ENCODE data around the gene NPC1L1.
A peak's percentile ranks its signal among the peaks of the same experiment; 100 is the strongest.

NPC1L1 gene

DNA sequence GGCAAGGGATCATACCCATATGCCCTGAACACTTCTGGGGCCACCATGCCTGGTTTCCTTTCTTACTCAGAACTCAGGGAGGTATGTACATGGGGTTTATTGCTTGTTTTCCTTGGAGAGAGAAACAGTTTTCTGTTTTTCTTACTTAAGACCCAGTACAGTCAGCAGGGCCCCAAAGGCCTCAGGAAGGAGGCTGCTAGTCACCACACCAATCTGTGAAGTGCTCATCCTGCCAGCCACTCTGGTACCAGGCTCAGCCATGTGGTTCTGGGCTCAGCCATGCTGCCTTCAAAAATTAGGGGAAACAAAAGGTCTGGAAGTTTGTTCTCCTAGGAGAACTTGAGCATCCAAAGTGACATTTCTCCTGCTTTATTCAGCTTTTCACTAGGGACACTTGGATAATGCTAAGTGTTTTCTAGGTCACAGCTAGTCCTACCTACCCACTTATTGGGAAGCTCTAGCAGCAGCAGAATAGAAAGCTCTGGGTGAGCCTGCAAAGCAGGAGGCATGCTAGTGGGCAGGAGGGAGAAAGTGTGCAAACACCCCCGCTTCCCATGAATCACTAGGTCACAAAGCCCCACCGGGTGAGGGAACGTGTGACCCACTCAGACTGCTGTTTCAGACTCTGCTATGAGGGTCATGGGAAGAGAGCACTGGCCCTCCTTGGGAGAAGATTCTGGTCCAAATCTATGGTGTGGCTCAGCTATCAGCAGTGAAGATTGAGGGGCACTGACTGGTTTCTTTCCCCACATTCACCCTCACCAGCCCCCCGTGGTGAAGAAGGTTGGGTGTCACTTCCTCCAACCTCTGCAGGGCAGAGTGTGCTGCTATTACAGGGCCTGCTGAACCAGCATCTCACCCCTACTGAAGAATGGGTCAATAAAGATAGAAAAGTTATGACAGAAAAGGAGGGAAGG is 74.6 kb downstream of the NPC1L1 start:
- Histone ChIP-seq H3K4me1 (ENCODE audit: control insufficient read depth, insufficient read depth, low read length) (0 out of 2 replicates have a peak, but pooled peaks cover 2% of the 10 kb centered on the region), H3K9me3 (ENCODE audit: control insufficient read depth, insufficient read depth, low read depth, low read length) (no peaks in the 10 kb centered on the region), H3K36me3 (ENCODE audit: control insufficient read depth in 2 of 2, insufficient read depth in 1 of 2, low read length in 2 of 2) (peaks cover 9 to 55% of the 10 kb centered on the region in 2 experiments; a peak in 2 of 3 replicates), H3K4me3 (ENCODE audit: low read depth, low read length) (no peak overlapping the region), H3K27ac (ENCODE audit: extremely low read depth, low read depth, low read length) (no peak overlapping the region)
- no peak for TF ChIP-seq ZNF585B (tag by site-specific recombination; IDR thresholded peaks at IDR 0.05)
- TF ChIP-seq, protein P1, sequence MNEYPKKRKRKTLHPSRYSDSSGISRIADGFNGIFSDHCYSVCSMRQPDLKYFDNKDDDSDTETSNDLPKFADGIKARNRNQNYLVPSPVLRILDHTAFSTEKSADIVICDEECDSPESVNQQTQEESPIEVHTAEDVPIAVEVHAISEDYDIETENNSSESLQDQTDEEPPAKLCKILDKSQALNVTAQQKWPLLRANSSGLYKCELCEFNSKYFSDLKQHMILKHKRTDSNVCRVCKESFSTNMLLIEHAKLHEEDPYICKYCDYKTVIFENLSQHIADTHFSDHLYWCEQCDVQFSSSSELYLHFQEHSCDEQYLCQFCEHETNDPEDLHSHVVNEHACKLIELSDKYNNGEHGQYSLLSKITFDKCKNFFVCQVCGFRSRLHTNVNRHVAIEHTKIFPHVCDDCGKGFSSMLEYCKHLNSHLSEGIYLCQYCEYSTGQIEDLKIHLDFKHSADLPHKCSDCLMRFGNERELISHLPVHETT (tag by site-specific recombination; IDR thresholded peaks at IDR 0.05): no peak
- TF ChIP-seq ZFHX2 (tag by site-specific recombination; conservative IDR thresholded peaks at IDR 0.05): 0 out of 2 replicates have a peak, but pooled peaks have one; percentile 7
- TF ChIP-seq ZNF350 (tag by site-specific recombination; IDR thresholded peaks at IDR 0.05): no peak
- TF ChIP-seq ZNF629 (tag by site-specific recombination; IDR thresholded peaks at IDR 0.05): no peak
- no peak for TF ChIP-seq ZNF560 (tag by site-specific recombination; IDR thresholded peaks at IDR 0.05; ENCODE audit: borderline replicate concordance)
- POLR2A ChIA-PET: interaction anchor here (0.8 kb wide), 1 partner anchor 20 kb away, joined by 3 read pairs; no protein-coding TSS in a partner anchor
- CTCF ChIA-PET: no interaction called here

DNA sequence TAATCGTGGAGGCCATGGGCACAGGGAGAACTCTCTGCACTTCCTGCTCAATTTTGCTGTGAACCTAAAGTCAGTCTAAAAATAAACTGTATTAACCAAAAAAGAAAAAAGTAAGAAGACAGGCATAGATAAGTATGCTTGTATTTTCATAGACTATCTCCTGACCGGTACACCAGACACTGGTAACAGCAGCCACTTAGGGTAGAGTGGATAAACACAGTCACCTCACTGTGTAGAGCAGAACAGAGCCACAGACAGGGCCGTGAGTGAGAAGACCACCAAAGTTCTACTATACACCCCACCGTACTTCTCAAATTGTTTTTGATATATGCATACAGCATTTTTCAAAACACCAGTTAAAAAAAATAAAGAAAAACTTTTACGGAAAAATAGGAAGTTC is 75.6 kb downstream of the NPC1L1 start:
- TF ChIP-seq ZNF549 (tag by site-specific recombination; IDR thresholded peaks at IDR 0.05) (no peak), ZNF416 (tag by site-specific recombination; IDR thresholded peaks at IDR 0.05) (no peak), ZNF521 (tag by site-specific recombination; IDR thresholded peaks at IDR 0.05) (no peak), SCRT2 (tag by site-specific recombination; IDR thresholded peaks at IDR 0.05) (no peak), ZXDB (tag by site-specific recombination; IDR thresholded peaks at IDR 0.05) (no peak), KLF8 (tag by site-specific recombination; IDR thresholded peaks at IDR 0.05) (no peak), ZNF623 (tag by site-specific recombination; IDR thresholded peaks at IDR 0.05) (no peak), ZNF10 (tag by site-specific recombination; IDR thresholded peaks at IDR 0.05) (no peak), ZNF302 (tag by site-specific recombination; IDR thresholded peaks at IDR 0.05; ENCODE audit: low read depth) (no peak), ZNF350 (tag by site-specific recombination; IDR thresholded peaks at IDR 0.05) (no peak), ZNF555 (tag by site-specific recombination; conservative IDR thresholded peaks at IDR 0.05) (no peak), EGR2 (tag by site-specific recombination; IDR thresholded peaks at IDR 0.05; ENCODE audit: low read depth) (no peak), ZNF112 (tag by site-specific recombination; IDR thresholded peaks at IDR 0.05) (no peak)
- TF ChIP-seq, protein P2, sequence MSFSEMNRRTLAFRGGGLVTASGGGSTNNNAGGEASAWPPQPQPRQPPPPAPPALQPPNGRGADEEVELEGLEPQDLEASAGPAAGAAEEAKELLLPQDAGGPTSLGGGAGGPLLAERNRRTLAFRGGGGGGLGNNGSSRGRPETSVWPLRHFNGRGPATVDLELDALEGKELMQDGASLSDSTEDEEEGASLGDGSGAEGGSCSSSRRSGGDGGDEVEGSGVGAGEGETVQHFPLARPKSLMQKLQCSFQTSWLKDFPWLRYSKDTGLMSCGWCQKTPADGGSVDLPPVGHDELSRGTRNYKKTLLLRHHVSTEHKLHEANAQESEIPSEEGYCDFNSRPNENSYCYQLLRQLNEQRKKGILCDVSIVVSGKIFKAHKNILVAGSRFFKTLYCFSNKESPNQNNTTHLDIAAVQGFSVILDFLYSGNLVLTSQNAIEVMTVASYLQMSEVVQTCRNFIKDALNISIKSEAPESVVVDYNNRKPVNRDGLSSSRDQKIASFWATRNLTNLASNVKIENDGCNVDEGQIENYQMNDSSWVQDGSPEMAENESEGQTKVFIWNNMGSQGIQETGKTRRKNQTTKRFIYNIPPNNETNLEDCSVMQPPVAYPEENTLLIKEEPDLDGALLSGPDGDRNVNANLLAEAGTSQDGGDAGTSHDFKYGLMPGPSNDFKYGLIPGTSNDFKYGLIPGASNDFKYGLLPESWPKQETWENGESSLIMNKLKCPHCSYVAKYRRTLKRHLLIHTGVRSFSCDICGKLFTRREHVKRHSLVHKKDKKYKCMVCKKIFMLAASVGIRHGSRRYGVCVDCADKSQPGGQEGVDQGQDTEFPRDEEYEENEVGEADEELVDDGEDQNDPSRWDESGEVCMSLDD (tag by site-specific recombination; IDR thresholded peaks at IDR 0.05): no peak
- POLR2A ChIA-PET: no interaction called here

More for the DNA sequence above, 75.6 kb downstream of the NPC1L1 start:
- H3K27ac ChIP-seq (ENCODE audit: extremely low read depth, low read depth, low read length): no peak overlapping the region
- H3K9me3 ChIP-seq (ENCODE audit: control insufficient read depth, insufficient read depth, low read depth, low read length): no peaks in the 10 kb centered on the region
- peaks cover 9 to 49% of the 10 kb centered on the region in 2 experiments; a peak in 2 of 3 replicates for H3K36me3 ChIP-seq (ENCODE audit: control insufficient read depth in 2 of 2, insufficient read depth in 1 of 2, low read length in 2 of 2)
- CTCF ChIA-PET: no interaction called here
- H3K4me1 ChIP-seq (ENCODE audit: control insufficient read depth, insufficient read depth, low read length): 0 out of 2 replicates have a peak, but pooled peaks cover 2% of the 10 kb centered on the region
- no peak overlapping the region for H3K4me3 ChIP-seq (ENCODE audit: low read depth, low read length)

Data from HEK293 (cell line).